ENCODE data around the gene IRF8. TPM values are rescaled to one million over a fixed set of nuclear protein-coding genes. Genes with fewer than 3 reads are reported as not detected.

IRF8 gene
- total and polyA plus RNA-seq, 2 donors (not counting 1 experiment from before 2014, with no cell fraction given): 0.14 TPM; not detected in 1

- Histone ChIP-seq H3K36me3 (ENCODE audit: control insufficient read depth, insufficient read depth, low read length) (no peaks in the 10 kb centered on the region), H2AFZ (ENCODE audit: low read length) (no peak overlapping the region), H3K4me1 (ENCODE audit: control insufficient read depth, extremely low read depth, insufficient read depth, low read length) (no peaks in the 10 kb centered on the region), H3K27me3 (ENCODE audit: control insufficient read depth, insufficient read depth, low read length) (peaks cover 3% of the 10 kb centered on the region), H3K9ac (ENCODE audit: insufficient read depth, low read length) (no peak overlapping the region), H3K9me3 (ENCODE audit: control insufficient read depth, insufficient read depth, low read depth, low read length) (no peaks in the 10 kb centered on the region), H4K20me1 (ENCODE audit: control insufficient read depth, extremely low read depth, insufficient read depth, low read length) (no peaks in the 10 kb centered on the region), H3K4me3 (replicated peaks in 1 of 4; ENCODE audit: control extremely low read depth in 1 of 4, insufficient read depth in 1 of 4, low read depth in 3 of 4, low read length in 4 of 4) (no peak overlapping the region), H3K79me2 (ENCODE audit: control insufficient read depth, insufficient read depth, low read length) (no peaks in the 10 kb centered on the region), H3K27ac (ENCODE audit: insufficient read depth, low read length) (no peak overlapping the region), H3K4me2 (ENCODE audit: extremely low read depth, insufficient read depth, low read length) (no peak overlapping the region)
- TF ChIP-seq CTCF (conservative IDR thresholded peaks at IDR 0.05 in 1 of 2, IDR thresholded peaks at IDR 0.05 in 1 of 2; ENCODE audit: low read depth in 1 of 2, low read length in 2 of 2) (no peak), EZH2 (IDR thresholded peaks at IDR 0.05; ENCODE audit: low read length, missing control alignments) (no peak)
- DNase-seq (ENCODE audit: low read depth in 2 of 2): no peak
These were observed 19.0 kb downstream of the IRF8 start for GRCh38 chr16:85917959-85918358.

DNA sequence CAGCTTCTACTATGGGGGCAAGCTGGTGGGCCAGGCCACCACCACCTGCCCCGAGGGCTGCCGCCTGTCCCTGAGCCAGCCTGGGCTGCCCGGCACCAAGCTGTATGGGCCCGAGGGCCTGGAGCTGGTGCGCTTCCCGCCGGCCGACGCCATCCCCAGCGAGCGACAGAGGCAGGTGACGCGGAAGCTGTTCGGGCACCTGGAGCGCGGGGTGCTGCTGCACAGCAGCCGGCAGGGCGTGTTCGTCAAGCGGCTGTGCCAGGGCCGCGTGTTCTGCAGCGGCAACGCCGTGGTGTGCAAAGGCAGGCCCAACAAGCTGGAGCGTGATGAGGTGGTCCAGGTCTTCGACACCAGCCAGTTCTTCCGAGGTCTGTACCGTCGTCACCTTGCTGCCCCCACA lies 19.5 kb downstream of the IRF8 start:
- Histone ChIP-seq H3K9ac (ENCODE audit: insufficient read depth, low read length) (no peak overlapping the region), H3K36me3 (ENCODE audit: control insufficient read depth, insufficient read depth, low read length) (no peaks in the 10 kb centered on the region), H3K4me2 (ENCODE audit: extremely low read depth, insufficient read depth, low read length) (no peak overlapping the region), H3K27me3 (ENCODE audit: control insufficient read depth, insufficient read depth, low read length) (no peaks in the 10 kb centered on the region), H4K20me1 (ENCODE audit: control insufficient read depth, extremely low read depth, insufficient read depth, low read length) (no peaks in the 10 kb centered on the region), H3K79me2 (ENCODE audit: control insufficient read depth, insufficient read depth, low read length) (no peaks in the 10 kb centered on the region), H3K4me1 (ENCODE audit: control insufficient read depth, extremely low read depth, insufficient read depth, low read length) (no peaks in the 10 kb centered on the region), H3K27ac (ENCODE audit: insufficient read depth, low read length) (no peak overlapping the region), H2AFZ (ENCODE audit: low read length) (no peak overlapping the region), H3K4me3 (replicated peaks in 1 of 4; ENCODE audit: control extremely low read depth in 1 of 4, insufficient read depth in 1 of 4, low read depth in 3 of 4, low read length in 4 of 4) (no peak overlapping the region), H3K9me3 (ENCODE audit: control insufficient read depth, insufficient read depth, low read depth, low read length) (no peaks in the 10 kb centered on the region)
- no peak for DNase-seq (ENCODE audit: low read depth in 2 of 2)
- no peak for TF ChIP-seq EZH2 (IDR thresholded peaks at IDR 0.05; ENCODE audit: low read length, missing control alignments)
- TF ChIP-seq CTCF (conservative IDR thresholded peaks at IDR 0.05 in 1 of 2, IDR thresholded peaks at IDR 0.05 in 1 of 2; ENCODE audit: low read depth in 1 of 2, low read length in 2 of 2): no peak

DNA sequence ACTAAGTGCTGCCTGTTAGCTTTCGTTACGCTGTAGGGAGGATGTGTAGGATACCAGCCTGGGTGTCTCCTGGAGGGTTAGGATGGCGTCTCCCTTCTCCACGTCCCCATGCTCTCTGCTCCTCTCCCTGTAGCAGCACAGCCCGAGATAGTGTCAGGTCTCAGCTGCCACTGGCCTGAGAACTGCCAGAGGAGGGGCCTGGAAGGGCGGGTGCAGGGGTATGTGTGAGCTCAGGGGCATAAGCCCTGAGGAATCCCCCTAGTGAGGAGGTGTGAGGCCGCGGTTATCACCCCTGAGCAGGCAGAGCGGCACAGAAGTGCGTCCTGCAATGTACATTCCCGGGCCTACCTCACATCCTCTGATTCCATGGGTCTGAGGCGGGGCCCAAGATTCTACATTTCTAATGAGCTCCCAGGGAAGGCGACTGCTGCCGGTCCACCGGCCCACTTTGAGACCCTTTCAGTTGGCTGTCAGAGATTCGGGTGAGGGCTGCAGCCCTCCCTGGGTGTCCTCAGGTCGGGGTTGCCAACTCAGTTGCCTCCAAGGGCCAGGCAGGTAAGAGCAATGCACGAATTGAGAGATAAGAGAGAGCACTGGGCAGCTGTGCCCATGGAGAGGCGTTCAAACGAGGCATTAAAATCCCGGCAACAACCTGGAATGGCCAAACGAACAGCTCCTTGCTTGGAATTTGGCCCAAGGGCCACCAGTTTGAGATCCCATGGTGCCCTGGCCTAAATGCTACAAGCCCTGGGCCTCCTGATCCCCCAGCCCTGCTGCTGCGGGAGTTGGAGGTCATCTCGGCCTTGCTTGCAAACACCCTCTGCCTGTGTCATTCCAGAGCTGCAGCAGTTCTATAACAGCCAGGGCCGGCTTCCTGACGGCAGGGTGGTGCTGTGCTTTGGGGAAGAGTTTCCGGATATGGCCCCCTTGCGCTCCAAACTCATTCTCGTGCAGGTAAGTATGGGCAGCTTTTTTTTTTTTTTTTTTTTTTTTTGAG lies 20.6 kb downstream of the IRF8 start:
- Histone ChIP-seq H3K9me3 (ENCODE audit: control insufficient read depth, insufficient read depth, low read depth, low read length) (no peaks in the 10 kb centered on the region), H3K27ac (ENCODE audit: insufficient read depth, low read length) (no peak overlapping the region), H2AFZ (ENCODE audit: low read length) (no peak overlapping the region), H4K20me1 (ENCODE audit: control insufficient read depth, extremely low read depth, insufficient read depth, low read length) (no peaks in the 10 kb centered on the region), H3K4me2 (ENCODE audit: extremely low read depth, insufficient read depth, low read length) (no peak overlapping the region), H3K9ac (ENCODE audit: insufficient read depth, low read length) (no peak overlapping the region), H3K79me2 (ENCODE audit: control insufficient read depth, insufficient read depth, low read length) (no peaks in the 10 kb centered on the region), H3K4me3 (replicated peaks in 1 of 4; ENCODE audit: control extremely low read depth in 1 of 4, insufficient read depth in 1 of 4, low read depth in 3 of 4, low read length in 4 of 4) (no peak overlapping the region), H3K36me3 (ENCODE audit: control insufficient read depth, insufficient read depth, low read length) (no peaks in the 10 kb centered on the region), H3K27me3 (ENCODE audit: control insufficient read depth, insufficient read depth, low read length) (no peaks in the 10 kb centered on the region), H3K4me1 (ENCODE audit: control insufficient read depth, extremely low read depth, insufficient read depth, low read length) (peaks cover 4% of the 10 kb centered on the region)
- no peak for DNase-seq (ENCODE audit: low read depth in 2 of 2)
- no peak for TF ChIP-seq EZH2 (IDR thresholded peaks at IDR 0.05; ENCODE audit: low read length, missing control alignments)
- TF ChIP-seq CTCF (conservative IDR thresholded peaks at IDR 0.05 in 1 of 2, IDR thresholded peaks at IDR 0.05 in 1 of 2; ENCODE audit: low read depth in 1 of 2, low read length in 2 of 2): no peak
